Mucosa of stomach (tissue), 1 donor: ENCODE data around the gene TMEM79.

Experiments
- H3K27me3 ChIP-seq: one replicate; pipeline ENCODE4 v1.7.0; 2013; ENCODE audit warnings: mild to moderate bottlenecking, low read length; ENCODE audit not compliant: control insufficient read depth, insufficient read depth
- H3K36me3 ChIP-seq: one replicate; pipeline ENCODE4 v1.7.0; 2013; ENCODE audit warnings: low read length; ENCODE audit not compliant: control insufficient read depth, insufficient read depth
- H3K4me1 ChIP-seq: one replicate; pipeline ENCODE4 v1.7.0; 2013; ENCODE audit warnings: mild to moderate bottlenecking, low read length; ENCODE audit not compliant: control insufficient read depth, insufficient read depth
- H3K4me3 ChIP-seq: one replicate; pipeline ENCODE4 v1.7.0; 2013; ENCODE audit warnings: low read length
- H3K9ac ChIP-seq: one replicate; pipeline ENCODE4 v1.7.0; 2013; ENCODE audit warnings: mild to moderate bottlenecking, low read length, moderate library complexity
- H3K9me3 ChIP-seq: one replicate; pipeline ENCODE4 v1.7.0; 2013; ENCODE audit warnings: mild to moderate bottlenecking, low read length, moderate library complexity; ENCODE audit not compliant: control insufficient read depth
- donor health status: Pancreatic carcinoma.

Gene TMEM79

DNA sequence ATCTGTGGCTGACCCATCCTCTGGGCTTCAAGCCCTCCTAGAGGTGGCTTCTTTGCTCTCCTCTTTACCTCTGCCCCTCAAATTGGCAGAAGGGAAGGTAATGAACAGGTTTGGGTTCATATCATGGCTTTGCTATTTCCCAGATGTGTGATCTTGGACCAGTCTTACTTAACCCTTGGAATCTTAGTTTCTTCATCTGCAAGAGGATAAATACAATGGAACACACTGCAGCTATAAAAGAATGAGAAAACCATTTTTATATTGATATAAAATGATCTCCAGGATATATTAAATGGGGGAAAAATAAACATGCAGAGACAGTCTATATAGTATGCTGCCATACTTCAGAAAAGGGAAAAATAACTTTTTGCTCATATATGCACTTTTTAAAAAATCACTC lies 5.7 kb downstream of the TMEM79 start:
- Histone ChIP-seq H3K9me3 (no peaks in the 10 kb centered on the region), H3K4me3 (no peak overlapping the region), H3K9ac (no peak overlapping the region), H3K4me1 (peaks cover 16% of the 10 kb centered on the region), H3K36me3 (no peaks in the 10 kb centered on the region), H3K27me3 (no peaks in the 10 kb centered on the region)

DNA sequence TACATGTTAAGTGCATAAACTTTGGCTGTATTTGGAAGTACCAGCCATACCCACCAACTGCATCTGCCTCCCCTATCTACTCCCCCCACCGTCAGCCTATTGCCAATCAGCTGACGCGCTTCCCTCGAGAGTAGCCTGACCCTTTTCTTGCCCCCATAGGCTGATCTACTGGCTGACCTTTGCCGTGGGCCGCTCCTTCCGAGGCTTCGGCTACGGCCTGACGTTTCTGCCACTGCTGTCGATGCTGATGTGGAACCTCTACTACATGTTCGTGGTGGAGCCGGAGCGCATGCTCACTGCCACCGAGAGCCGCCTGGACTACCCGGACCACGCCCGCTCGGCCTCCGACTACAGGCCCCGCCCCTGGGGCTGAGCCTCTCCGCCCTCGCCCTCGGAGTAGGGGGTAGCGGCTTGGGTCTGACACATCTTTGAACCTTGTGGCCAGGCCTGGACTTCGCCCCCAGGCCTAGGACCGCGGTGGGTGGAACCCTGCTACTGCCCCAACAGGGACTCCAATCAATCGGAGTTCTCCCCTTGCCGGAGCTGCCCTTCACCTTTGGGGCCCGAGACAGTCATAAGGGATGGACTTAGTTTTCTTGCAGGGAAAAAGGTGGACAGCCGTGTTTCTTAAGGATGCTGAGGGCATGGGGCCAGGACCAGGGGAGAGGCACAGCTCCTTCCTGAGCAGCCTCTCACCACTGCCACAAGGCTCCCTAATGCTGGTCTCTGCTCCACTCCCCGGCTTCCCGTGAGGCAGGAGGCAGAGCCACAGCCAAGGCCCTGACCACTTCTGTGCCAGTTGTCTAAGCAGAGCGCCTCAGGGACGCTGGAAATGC lies 7.3 kb downstream of the TMEM79 start:
- H3K9ac ChIP-seq, result peak overlapping the region; percentile 72
- H3K36me3 ChIP-seq, result no peaks in the 10 kb centered on the region
- H3K27me3 ChIP-seq, result no peaks in the 10 kb centered on the region
- peaks cover 21% of the 10 kb centered on the region for H3K4me1 ChIP-seq
- H3K4me3 ChIP-seq, result peak overlapping the region; percentile 60
- no peaks in the 10 kb centered on the region for H3K9me3 ChIP-seq

DNA sequence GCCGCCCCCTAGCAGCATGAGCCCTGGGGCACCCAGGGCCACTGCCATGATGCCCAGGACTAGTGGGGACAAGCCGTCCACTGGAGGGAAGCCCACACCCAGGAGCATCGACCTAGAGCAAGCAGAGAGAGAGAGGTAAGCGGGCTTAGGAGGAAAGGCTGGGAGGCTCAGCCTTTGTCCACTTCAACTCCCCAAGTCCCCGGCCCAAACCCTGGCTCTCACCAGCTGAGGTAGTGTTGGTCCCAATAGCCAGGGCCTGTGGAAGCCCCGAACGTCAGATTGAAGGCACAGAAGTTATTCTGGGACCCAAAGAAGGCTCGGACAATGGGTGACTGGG lies 8.9 kb downstream of the TMEM79 start:
- H3K27me3 ChIP-seq, result no peaks in the 10 kb centered on the region
- H3K4me1 ChIP-seq, result peaks cover 21% of the 10 kb centered on the region
- H3K9ac ChIP-seq, result no peak overlapping the region
- no peak overlapping the region for H3K4me3 ChIP-seq
- no peaks in the 10 kb centered on the region for H3K9me3 ChIP-seq
- no peaks in the 10 kb centered on the region for H3K36me3 ChIP-seq

DNA sequence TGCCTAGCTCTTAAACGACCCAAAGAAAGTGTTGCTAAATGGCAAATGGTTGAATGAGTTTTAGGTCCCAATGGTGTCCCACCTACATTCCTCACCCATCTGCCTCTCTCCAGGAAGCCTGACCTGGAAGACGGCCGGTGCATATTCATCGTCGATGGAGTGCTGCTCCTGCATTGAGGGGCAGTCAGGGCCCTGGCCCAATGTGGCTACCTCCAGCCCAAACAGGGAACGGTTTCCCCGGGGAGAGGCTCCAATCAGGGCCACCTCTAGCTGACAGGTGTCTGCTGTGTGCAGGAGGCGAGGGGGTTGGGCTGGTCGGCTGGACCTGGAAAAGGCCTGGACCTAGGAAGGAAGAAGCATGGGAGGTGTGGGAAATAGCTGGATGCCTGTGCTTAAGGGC lies 9.8 kb downstream of the TMEM79 start:
- no peaks in the 10 kb centered on the region for H3K9me3 ChIP-seq
- no peaks in the 10 kb centered on the region for H3K36me3 ChIP-seq
- no peaks in the 10 kb centered on the region for H3K27me3 ChIP-seq
- no peak overlapping the region for H3K4me3 ChIP-seq
- H3K9ac ChIP-seq, result no peak overlapping the region
- H3K4me1 ChIP-seq, result peaks cover 21% of the 10 kb centered on the region

DNA sequence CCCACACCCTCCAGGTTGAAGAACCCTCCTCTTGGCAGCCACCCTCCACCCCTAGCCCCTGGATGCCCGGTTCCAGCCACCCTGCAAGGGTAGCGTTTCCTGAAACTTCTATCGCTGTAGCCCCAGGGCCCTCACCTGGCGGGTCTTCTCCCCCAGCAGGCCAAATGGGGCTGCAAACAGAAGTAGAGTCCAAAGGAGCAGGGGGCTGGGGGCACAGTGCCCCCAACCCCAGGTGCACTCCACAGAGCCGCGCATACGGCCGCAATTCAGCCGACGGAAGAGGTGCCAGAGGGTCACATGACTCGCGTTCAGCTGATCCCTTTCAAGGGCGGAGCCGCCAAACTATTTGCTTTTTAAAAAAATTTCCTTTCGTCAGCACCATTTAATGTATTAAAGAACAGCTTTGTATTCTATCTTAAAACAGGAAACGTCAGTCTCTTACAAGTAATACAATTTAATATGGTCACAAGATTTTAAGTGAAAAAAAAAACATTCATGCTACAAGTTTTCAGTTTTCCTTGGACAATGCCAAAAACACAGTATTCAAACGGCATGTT lies 11.3 kb downstream of the TMEM79 start, which contains the start of gene GLMP:
Gene GLMP (minus strand): TSS at position 289 of the 557 bp plus-strand sequence. CDS start 34 bp downstream, at position 255.
- H3K36me3 ChIP-seq, result no peaks in the 10 kb centered on the region
- peaks cover 21% of the 10 kb centered on the region for H3K4me1 ChIP-seq
- H3K27me3 ChIP-seq, result no peaks in the 10 kb centered on the region
- H3K9me3 ChIP-seq, result no peaks in the 10 kb centered on the region
- H3K9ac ChIP-seq, result peak within 1 kb of the TSS; percentile 95
- peak within 1 kb of the TSS; percentile 92 for H3K4me3 ChIP-seq

DNA sequence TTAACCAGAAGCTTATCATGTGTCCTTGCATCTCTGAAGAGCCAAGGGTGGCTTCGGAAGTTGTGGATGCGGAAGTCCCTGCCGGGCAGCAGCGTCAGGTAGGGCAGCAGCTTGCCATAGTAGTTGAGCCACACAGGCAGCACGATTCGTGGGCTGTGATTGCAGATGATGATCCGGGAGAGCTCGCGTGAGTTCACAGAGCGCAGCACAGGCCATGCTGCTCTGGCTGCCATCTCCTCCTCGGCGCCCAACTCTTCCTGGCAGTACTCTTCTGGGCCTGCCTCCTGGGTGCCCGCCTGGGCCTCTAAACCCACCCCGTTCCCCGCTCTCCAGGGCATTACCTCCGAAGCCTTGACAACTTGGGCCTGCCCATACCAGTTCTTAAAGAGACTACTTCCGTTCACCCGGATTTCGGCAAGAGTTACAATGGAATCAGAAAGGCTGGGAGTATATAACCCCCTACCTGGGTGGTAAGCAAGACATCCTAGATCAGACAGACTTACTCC lies 14.8 kb downstream of the TMEM79 start, which contains the start of gene VHLL:
Gene VHLL (minus strand): TSS at position 456 of the 506 bp plus-strand sequence. CDS start 118 bp downstream, at position 338.
- H3K9me3 ChIP-seq, result no peaks in the 10 kb centered on the region
- no peak within 1 kb of the TSS for H3K4me3 ChIP-seq
- H3K36me3 ChIP-seq, result no peaks in the 10 kb centered on the region
- H3K9ac ChIP-seq, result no peak within 1 kb of the TSS
- peaks cover 10% of the 10 kb centered on the region for H3K4me1 ChIP-seq
- H3K27me3 ChIP-seq, result no peaks in the 10 kb centered on the region

DNA sequence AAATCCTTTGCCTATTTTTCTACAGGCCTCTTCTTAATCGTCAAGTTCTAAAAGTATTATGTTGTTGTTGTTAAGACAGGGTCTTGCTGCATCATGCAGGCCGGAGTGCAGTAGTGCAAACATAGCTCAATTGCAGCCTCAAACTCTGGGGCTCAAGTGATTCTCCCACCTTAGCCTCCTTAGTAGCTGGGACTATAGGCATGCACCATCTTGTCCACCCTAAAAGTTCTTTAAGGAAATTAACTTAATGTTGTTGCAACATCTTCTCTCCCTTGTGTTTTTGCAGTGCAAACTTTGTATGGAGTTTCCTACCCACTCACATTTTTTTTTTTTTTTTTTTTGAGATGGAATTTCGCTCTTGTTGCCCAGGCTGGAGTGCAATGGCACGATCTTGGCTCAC lies 19.1 kb downstream of the TMEM79 start:
- no peak overlapping the region for H3K9ac ChIP-seq
- H3K9me3 ChIP-seq, result no peaks in the 10 kb centered on the region
- H3K27me3 ChIP-seq, result no peaks in the 10 kb centered on the region
- H3K4me1 ChIP-seq, result no peaks in the 10 kb centered on the region
- H3K4me3 ChIP-seq, result no peak overlapping the region
- H3K36me3 ChIP-seq, result peaks cover 5% of the 10 kb centered on the region

DNA sequence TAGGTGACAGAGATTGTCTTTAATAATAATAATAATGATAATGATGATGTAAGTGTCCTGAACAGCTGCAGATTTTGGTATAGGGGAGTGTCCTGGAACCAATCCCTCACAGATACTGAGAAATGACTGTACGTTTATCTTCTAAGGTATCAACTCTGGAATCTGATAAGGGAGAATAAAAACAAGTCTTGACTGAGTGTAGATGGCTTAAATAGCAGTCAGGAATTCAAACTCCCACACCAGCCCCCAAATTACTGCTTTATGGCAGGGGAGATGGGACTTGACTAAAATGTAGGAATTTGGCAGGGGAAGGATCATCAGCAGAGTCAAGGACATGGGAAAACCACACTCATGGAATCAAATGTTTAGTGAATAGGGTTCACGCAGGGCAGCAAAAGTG lies 21.1 kb downstream of the TMEM79 start:
- Histone ChIP-seq H3K4me3 (no peak overlapping the region), H3K9ac (no peak overlapping the region), H3K4me1 (no peaks in the 10 kb centered on the region), H3K36me3 (peaks cover 5% of the 10 kb centered on the region), H3K9me3 (no peaks in the 10 kb centered on the region), H3K27me3 (no peaks in the 10 kb centered on the region)

DNA sequence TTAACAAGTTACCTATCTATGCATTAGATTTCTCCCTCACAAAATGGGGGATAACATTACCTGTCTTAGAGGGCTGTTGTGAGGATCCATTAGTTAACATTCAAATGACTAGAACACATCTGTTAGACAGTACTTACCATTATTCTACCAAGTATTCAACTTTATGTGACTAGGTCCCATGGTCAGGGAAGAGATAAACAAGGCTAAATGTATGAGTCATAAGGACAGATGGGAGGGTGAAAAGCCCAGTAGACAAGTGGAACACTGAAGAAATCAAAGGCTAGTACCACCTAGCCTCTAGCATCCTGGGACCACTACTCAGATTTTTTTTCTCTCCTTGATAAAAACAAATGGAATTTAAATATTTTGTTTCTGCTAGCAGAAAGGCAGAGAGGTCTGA lies 24.0 kb downstream of the TMEM79 start:
- Histone ChIP-seq H3K4me3 (no peak overlapping the region), H3K27me3 (no peaks in the 10 kb centered on the region), H3K9ac (no peak overlapping the region), H3K9me3 (no peaks in the 10 kb centered on the region), H3K4me1 (no peaks in the 10 kb centered on the region), H3K36me3 (peaks cover 10% of the 10 kb centered on the region)

DNA sequence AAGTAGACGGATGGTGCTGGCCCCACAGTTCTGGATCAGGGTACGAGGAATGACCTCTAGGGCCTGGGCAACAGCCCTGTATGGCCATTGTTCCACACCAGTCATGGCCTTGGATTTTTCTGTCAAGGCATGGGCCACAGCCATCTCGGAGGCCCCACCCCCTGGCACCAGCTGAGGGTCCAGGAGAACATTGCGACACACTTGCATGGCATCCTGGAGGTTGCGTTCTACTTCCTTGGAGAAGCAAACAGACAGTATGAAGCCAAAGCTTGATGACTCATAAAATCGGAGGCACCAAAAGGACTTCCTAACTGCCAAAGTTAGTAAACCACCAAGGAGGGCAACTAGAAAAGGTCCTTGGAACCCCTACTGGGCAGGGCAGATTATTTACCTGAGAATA lies 26.8 kb downstream of the TMEM79 start:
- H3K36me3 ChIP-seq, result peaks cover 10% of the 10 kb centered on the region
- no peaks in the 10 kb centered on the region for H3K27me3 ChIP-seq
- no peaks in the 10 kb centered on the region for H3K9me3 ChIP-seq
- no peak overlapping the region for H3K9ac ChIP-seq
- H3K4me1 ChIP-seq, result no peaks in the 10 kb centered on the region
- H3K4me3 ChIP-seq, result no peak overlapping the region

DNA sequence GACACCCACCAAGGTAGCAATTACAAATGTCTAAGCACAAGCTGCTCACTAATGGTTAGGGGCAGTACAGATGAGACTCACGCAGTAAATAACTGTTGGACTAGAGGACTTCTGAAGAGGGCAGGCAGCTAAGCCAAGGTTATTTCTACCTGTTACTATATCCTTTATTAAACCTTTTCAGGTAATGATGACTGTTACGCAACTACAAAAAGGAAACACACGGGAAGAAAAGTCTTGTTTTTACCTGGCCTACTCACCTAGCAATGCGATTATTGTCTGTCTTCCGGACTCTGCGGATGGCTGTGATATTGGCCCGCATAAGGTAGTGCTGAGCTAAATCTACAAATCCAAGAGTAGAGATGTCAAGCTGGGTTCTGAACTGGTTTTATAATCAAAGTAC lies 32.8 kb downstream of the TMEM79 start:
- Histone ChIP-seq H3K4me3 (no peak overlapping the region), H3K27me3 (no peaks in the 10 kb centered on the region), H3K4me1 (no peaks in the 10 kb centered on the region), H3K9me3 (no peaks in the 10 kb centered on the region), H3K9ac (no peak overlapping the region), H3K36me3 (peaks cover 31% of the 10 kb centered on the region)

DNA sequence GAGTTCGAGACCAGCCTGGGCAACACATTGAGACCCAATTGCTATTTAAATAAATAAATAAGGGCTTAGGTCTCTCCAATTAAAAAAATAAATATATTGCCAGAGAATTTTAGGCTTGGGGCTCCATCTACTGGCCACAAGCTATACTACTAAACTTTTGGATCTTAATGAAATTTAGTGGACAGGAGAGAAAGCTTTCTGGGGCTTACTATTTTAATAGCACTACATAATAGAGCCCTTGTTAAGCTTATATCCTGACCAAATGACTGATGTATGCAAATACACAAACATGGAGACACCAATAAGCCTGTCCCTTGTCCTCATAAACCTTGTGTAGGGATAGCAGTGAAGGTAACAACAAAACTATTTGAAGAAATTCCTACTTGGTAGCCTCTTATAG lies 35.5 kb downstream of the TMEM79 start:
- H3K9me3 ChIP-seq, result no peaks in the 10 kb centered on the region
- H3K4me3 ChIP-seq, result no peak overlapping the region
- H3K27me3 ChIP-seq, result no peaks in the 10 kb centered on the region
- H3K36me3 ChIP-seq, result peaks cover 27% of the 10 kb centered on the region
- H3K9ac ChIP-seq, result no peak overlapping the region
- H3K4me1 ChIP-seq, result no peaks in the 10 kb centered on the region
